Progenitor cell of endocrine pancreas (in vitro differentiated cells): ENCODE measurements around the gene BIN1. TPM values are rescaled to one million over a fixed set of nuclear protein-coding genes. Genes with fewer than 3 reads are reported as not detected.

Experiments used
- DNase-seq: peaks from one replicate; pipeline ENCODE4 v3.0.0; 2021; ENCODE audit warnings: low spot score; ENCODE audit not compliant: unreplicated experiment
- H3K27ac Mint-ChIP-seq: 2 replicates; pipeline ENCODE4 v1.8.0; 2021; ENCODE audit warnings: mild to moderate bottlenecking, moderate library complexity, mixed read lengths
- H3K27me3 Mint-ChIP-seq: 2 replicates; pipeline ENCODE4 v1.8.0; 2021; ENCODE audit warnings: mixed read lengths
- H3K36me3 Mint-ChIP-seq: 2 replicates; pipeline ENCODE4 v1.8.0; 2022; ENCODE audit warnings: mixed read lengths; ENCODE audit not compliant: insufficient read depth
- H3K4me1 Mint-ChIP-seq: 2 replicates; pipeline ENCODE4 v1.8.0; 2021; ENCODE audit warnings: low read depth, mixed read lengths
- H3K4me3 Mint-ChIP-seq: 2 replicates; pipeline ENCODE4 v1.8.0; 2021; ENCODE audit warnings: low read depth, mild to moderate bottlenecking, moderate library complexity, mixed read lengths
- H3K9me3 Mint-ChIP-seq: 2 replicates; pipeline ENCODE4 v1.8.0; 2021; ENCODE audit warnings: low read depth, mixed read lengths
- CTCF ChIP-seq: fragments of 200-600 bp; sonication (generic); IDR thresholded peaks from one replicate; pipeline ENCODE4 v1.5.0; 2021; ENCODE audit warnings: antibody characterized with exemption, mild to moderate bottlenecking; ENCODE audit not compliant: unreplicated experiment
- total RNA-seq: library from RNA; stranded (reverse); gene quantifications from 2 replicates; pipeline ENCODE4 v1.2.1, GENCODE V29; 2021

Gene BIN1
- total RNA-seq, 1 donor from 2014 or later: 66.0 TPM

GRCh38 chr2:127133793-127134192 lies 26.8 kb upstream of the BIN1 start:
- Mint-ChIP-seq H3K4me1 (peaks cover 16% of the 10 kb centered on the region), H3K27ac (peak overlapping the region; percentile 82), H3K27me3 (no peaks in the 10 kb centered on the region), H3K36me3 (no peaks in the 10 kb centered on the region), H3K4me3 (no peak overlapping the region), H3K9me3 (no peaks in the 10 kb centered on the region)
- no peak for TF ChIP-seq CTCF
- no peak for DNase-seq

DNA sequence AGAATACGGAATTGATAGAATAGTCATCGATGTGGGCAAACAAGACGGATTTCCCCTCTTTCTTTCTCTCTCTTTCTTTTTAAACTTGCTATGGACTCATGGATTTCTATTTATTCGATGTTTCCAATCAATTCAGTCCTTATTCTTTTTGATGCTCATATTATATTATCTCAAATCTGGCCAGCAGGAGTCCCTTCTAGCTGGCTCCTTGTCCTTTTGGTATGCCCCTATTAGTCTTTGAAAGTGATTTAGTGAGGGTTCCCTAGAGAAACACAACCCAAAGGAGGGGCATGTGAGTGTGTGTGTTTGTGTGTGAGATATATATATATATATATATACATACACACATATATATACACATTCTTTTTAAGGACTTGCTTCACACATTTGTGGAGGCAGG lies 23.5 kb upstream of the BIN1 start:
- no peaks in the 10 kb centered on the region for H3K27me3 Mint-ChIP-seq
- H3K36me3 Mint-ChIP-seq: no peaks in the 10 kb centered on the region
- DNase-seq: no peak
- peaks cover 35% of the 10 kb centered on the region for H3K4me1 Mint-ChIP-seq
- no peak for TF ChIP-seq CTCF
- no peaks in the 10 kb centered on the region for H3K9me3 Mint-ChIP-seq
- H3K27ac Mint-ChIP-seq: no peak overlapping the region
- H3K4me3 Mint-ChIP-seq: no peak overlapping the region

- no peaks in the 10 kb centered on the region for H3K27me3 Mint-ChIP-seq
- no peak overlapping the region for H3K4me3 Mint-ChIP-seq
- no peak for DNase-seq
- no peaks in the 10 kb centered on the region for H3K36me3 Mint-ChIP-seq
- no peak for TF ChIP-seq CTCF
- no peak overlapping the region for H3K27ac Mint-ChIP-seq
- peaks cover 30% of the 10 kb centered on the region for H3K4me1 Mint-ChIP-seq
- H3K9me3 Mint-ChIP-seq: no peaks in the 10 kb centered on the region
Measured at GRCh38 chr2:127129937-127130336, 23.0 kb upstream of the BIN1 start.

GRCh38 chr2:127128445-127128904 lies 21.5 kb upstream of the BIN1 start:
- no peak overlapping the region for H3K4me3 Mint-ChIP-seq

DNA sequence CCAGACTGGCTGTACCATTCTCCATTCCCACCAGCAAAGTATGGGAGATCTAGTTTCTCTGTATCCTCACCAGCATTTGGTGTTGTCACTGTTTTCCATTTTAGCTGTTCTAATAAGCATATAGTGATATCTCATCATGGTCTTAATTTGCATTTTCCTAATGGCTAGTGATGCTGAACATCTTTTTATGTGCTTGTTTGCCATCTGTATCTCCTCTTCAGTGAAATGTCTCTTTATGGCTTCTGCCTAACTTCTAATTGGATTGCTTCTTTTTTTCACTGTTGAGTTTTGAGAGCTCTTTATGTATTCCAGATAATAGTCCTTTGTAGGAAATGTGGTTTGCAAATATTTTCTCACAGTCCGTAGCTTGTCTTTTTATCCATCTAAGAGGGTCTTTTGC lies 18.9 kb upstream of the BIN1 start:
- H3K4me3 Mint-ChIP-seq: no peak overlapping the region
- H3K27me3 Mint-ChIP-seq: no peaks in the 10 kb centered on the region
- TF ChIP-seq CTCF: no peak
- H3K9me3 Mint-ChIP-seq: peaks cover 4% of the 10 kb centered on the region
- peaks cover 5% of the 10 kb centered on the region for H3K36me3 Mint-ChIP-seq
- DNase-seq: no peak
- no peak overlapping the region for H3K27ac Mint-ChIP-seq
- H3K4me1 Mint-ChIP-seq: peaks cover 20% of the 10 kb centered on the region

More at GRCh38 chr2:127128445-127128904, 21.5 kb upstream of the BIN1 start:
- H3K27me3 Mint-ChIP-seq: no peaks in the 10 kb centered on the region
- H3K9me3 Mint-ChIP-seq: no peaks in the 10 kb centered on the region
- peaks cover 23% of the 10 kb centered on the region for H3K4me1 Mint-ChIP-seq
- TF ChIP-seq CTCF: no peak
- no peak overlapping the region for H3K27ac Mint-ChIP-seq
- H3K36me3 Mint-ChIP-seq: peaks cover under 1% of the 10 kb centered on the region
- no peak for DNase-seq
